Measurements from ENCODE around the gene SEPTIN2.
"Not testable (repeated sequence)": the region's sequence is repeated elsewhere in the genome, so short reads cannot be mapped to it uniquely, and the experiment has no call there.

Gene SEPTIN2

DNA sequence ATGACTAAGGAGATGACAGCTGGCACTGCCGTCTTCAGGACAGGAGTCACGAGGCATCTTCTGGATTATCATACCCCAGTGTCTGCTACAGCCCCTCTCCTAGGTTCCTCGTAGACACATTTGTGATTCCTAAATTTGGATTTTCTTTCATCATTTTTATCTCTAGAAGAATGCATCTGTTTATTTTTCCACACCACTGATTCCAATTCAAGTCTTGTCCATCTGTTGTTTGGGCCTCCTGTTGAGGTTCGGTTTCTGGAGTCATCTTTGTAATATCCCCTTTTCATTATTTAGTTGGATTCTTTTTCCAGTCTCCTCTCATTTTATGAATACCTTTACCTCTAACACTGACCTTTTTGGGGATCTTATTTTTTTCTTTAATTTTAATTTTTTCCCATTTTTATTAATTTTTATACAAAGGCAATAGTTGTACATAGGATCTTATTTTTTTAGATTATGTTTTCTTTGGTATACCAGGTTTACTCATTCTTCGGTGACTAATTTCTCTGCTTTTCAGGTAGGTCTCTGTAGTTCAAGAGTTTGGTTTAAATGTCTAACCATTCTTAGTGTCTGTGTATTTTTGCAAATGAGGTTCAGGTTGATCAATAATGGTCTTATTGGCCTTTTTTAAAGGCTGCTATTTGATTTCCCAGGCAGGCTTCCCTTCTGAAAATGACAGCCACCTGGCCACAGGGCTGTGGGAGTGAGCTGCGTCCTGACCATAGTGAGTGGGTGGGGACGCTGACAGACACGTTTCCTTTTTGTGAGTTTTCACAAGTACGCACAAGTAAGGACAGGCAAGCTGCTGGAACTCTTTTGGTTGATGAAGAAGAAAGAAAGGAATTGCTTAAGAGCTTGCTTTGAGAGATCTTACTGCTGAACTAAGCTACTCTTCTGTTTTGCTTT, 74.8 kb downstream of the SEPTIN2 start:
- DNase-seq, result no peak

DNA sequence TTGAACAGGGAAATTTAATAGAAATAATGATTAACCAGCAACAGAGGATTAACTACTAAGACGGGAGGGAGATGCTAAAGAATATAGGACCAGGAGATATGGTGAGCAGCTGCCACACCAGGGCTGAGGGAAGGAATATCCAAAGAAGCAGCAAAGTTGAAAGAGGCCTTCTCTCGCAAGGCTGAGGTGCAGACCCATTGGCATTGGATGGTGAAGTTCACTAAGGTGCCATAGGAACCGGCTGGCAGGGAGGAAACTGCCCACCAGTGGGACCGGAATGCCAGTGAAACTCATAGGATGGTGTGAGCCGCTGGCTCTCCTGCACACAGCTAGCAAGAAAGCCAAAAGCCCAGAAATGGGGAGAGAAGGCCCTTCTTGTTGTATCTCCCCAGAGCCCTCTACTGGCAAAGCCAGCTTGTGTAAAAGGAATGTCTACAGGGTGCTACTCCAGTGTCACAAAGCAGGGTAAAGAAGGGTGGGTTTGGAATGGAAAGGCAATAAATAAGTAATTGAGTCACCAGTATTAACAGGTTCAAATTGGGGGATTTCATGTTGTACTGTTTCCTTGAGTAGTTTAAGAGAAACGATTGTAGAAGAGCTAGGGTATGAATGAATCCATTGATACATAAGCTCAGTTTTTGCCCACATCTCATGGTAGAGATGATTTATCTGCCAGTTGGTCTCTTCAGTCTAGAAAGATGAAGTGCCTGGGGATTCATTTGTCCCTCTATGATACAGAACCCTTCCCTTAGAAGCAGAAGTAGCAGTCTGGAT, 76.4 kb downstream of the SEPTIN2 start:
- DNase-seq, result no peak

DNA sequence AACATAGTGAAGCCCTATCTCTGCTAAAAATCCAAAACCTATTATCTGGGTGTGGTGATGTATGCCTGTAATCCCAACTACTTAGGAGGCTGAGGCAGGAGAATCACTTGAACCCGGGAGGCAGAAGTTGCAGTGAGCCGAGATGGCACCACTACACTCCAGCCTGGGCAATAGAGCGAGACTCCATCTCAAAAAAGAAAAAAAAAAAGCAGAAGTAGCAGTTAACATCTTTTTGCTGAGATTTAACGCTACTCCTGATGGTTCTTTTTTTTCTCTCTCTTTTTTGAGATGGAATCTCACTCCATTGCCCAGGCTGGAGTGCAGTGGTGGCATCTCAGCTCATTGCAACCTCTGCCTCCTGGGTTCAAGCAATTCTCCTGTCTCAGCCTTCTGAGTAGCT, 77.0 kb downstream of the SEPTIN2 start:
- DNase-seq, result not testable (repeated sequence)

DNA sequence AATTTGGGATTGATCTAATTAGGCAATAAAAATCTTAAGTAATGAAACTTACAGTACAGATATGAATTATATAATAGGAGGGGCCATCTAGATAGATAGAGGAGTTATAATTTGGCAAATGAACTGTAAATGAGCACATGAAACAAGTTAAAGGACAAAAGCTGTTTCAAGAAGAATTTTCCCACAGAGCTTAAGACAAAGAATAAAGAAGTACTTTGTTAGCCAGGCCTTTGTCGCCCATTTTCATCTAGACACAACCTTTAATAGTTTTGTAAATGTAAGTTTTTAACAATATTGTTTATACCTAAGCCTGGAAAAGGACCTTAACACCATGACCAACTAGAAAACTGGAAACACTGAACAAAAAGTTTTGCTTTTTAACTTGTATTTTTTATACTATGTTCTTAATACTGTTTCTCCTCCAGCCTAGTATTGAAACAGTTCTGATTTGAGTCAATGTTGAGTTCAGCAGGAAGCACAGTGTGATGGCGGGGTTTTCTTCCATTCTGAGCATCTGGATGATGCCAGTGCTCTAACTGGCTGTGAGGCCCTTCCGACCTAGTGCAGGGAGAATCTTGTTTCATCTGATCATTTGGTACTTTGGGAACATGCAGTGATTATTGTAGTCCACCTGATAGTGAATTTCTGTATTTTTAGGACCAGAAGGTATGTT, 77.9 kb downstream of the SEPTIN2 start:
- no peak for DNase-seq

DNA sequence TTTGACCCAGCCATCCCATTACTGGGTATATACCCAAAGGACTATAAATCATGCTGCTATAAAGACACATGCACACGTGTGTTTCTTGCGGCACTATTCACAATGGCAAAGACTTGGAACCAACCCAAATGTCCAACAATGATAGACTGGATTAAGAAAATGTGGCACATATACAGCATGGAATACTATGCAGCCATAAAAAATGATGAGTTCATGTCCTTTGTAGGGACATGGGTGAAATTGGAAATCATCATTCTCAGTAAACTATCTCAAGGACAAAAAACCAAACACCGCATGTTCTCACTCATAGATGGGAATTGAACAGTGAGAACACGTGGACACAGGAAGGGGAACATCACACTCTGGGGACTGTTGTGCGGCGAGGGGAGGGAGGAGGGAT, 81.1 kb downstream of the SEPTIN2 start:
- DNase-seq, result not testable (repeated sequence)

DNA sequence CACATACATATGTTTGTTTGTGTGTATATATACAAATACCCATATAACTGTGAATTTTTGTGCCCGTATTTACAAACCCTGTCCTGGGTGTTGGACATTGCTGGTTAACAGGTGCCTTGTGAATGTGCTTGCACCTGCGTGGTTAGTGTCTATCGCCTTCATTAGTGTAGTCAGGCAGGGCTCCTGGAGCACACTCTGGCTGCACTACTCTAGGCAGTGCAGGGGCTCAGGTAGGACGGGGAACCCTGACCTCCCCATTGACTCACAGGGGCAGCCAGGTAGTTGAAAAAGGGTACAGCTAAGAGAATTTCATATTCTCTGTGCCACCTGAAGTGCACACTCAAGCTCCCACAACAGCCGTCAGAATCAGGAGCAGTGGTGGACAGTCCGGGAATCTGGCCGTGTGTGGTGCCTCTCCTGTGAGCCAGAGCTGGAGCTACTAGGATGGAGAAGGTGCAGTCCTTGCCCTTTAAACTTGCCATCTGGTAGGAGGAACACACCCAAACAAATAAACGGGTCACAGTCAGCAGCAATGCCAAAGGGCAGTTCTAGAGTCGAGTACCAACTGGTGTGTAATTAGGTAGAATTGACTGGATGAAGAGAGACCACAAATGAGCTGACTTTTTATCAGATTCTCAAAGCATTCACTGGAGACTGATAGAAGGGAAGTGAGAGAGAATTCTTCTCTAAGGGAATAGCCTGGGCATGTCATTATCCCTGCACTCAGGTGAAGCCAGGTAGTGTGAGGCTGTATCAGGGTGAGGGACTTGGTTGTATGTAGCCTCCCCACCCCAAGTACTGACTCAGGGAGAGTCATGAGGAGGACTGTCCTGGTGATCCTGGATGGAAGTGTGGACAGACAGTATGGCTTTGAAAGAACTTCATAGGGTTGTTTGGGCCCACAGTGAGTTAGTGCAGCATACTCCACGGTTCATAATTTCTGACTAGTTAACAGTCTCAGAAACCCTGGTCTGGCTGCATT, 84.5 kb downstream of the SEPTIN2 start:
- DNase-seq, result no peak
